ENCODE data around the gene PRR35.

The PRR35 gene

DNA sequence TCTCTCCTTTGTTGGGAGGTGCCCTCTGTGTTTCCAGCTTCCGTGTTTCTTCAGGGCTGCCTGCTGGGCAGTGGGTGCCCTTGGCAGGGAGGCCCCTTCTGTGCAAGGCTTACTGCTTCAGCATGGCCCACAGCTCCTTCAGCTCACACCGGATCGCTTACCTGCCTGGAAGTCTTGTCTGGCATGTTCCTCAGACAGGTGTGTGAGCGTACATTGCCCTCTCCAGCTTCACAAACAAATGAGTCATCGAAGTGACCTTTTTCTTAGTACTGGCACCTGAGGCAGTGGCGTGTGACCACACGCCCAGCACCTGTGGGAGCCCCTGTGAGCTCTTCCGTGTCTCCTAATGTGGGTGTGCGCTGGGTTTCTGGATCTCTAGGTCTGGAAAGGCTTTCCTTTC, 33.2 kb downstream of the PRR35 start:
- Histone ChIP-seq H3K27me3 (ENCODE audit: insufficient read depth, poor library complexity, severe bottlenecking) (no peaks in the 10 kb centered on the region), H3K4me3 (replicated peaks; ENCODE audit: insufficient read depth, low read length) (no peak overlapping the region), H3K27ac (replicated peaks) (peak overlapping the region; percentile 91)
- no peak for TF ChIP-seq REST (IDR thresholded peaks at IDR 0.05; ENCODE audit: insufficient replicate concordance, low read depth)
- TF ChIP-seq, protein P1, sequence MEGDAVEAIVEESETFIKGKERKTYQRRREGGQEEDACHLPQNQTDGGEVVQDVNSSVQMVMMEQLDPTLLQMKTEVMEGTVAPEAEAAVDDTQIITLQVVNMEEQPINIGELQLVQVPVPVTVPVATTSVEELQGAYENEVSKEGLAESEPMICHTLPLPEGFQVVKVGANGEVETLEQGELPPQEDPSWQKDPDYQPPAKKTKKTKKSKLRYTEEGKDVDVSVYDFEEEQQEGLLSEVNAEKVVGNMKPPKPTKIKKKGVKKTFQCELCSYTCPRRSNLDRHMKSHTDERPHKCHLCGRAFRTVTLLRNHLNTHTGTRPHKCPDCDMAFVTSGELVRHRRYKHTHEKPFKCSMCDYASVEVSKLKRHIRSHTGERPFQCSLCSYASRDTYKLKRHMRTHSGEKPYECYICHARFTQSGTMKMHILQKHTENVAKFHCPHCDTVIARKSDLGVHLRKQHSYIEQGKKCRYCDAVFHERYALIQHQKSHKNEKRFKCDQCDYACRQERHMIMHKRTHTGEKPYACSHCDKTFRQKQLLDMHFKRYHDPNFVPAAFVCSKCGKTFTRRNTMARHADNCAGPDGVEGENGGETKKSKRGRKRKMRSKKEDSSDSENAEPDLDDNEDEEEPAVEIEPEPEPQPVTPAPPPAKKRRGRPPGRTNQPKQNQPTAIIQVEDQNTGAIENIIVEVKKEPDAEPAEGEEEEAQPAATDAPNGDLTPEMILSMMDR (IDR thresholded peaks at IDR 0.05; ENCODE audit: insufficient read depth, low read length) = no peak
- no peak for TF ChIP-seq POLR2AphosphoS5 (IDR thresholded peaks at IDR 0.05; ENCODE audit: low read depth)
- no peak for TF ChIP-seq GABPA (IDR thresholded peaks at IDR 0.05; ENCODE audit: low read depth)
- no peak for TF ChIP-seq SPI1 (IDR thresholded peaks at IDR 0.05; ENCODE audit: borderline replicate concordance, low read depth)
- no peak for DNase-seq (ENCODE audit: low read depth in 1 of 2, low spot score in 1 of 2)

GRCh38 chr16:593807-594206, 33.6 kb downstream of the PRR35 start:
- Histone ChIP-seq H3K4me3 (replicated peaks; ENCODE audit: insufficient read depth, low read length) (no peak overlapping the region), H3K27ac (replicated peaks) (peak overlapping the region; percentile 91), H3K27me3 (ENCODE audit: insufficient read depth, poor library complexity, severe bottlenecking) (no peaks in the 10 kb centered on the region)
- DNase-seq (ENCODE audit: low read depth in 1 of 2, low spot score in 1 of 2) = no peak
- no peak for TF ChIP-seq POLR2AphosphoS5 (IDR thresholded peaks at IDR 0.05; ENCODE audit: low read depth)
- no peak for TF ChIP-seq SPI1 (IDR thresholded peaks at IDR 0.05; ENCODE audit: borderline replicate concordance, low read depth)
- no peak for TF ChIP-seq GABPA (IDR thresholded peaks at IDR 0.05; ENCODE audit: low read depth)
- TF ChIP-seq, protein P1 (IDR thresholded peaks at IDR 0.05; ENCODE audit: insufficient read depth, low read length) = no peak
- TF ChIP-seq REST (IDR thresholded peaks at IDR 0.05; ENCODE audit: insufficient replicate concordance, low read depth) = no peak

GRCh38 chr16:595094-595528, 34.9 kb downstream of the PRR35 start:
- no peak overlapping the region for H3K27ac ChIP-seq (replicated peaks)
- no peak for TF ChIP-seq POLR2AphosphoS5 (IDR thresholded peaks at IDR 0.05; ENCODE audit: low read depth)
- no peak for TF ChIP-seq REST (IDR thresholded peaks at IDR 0.05; ENCODE audit: insufficient replicate concordance, low read depth)
- TF ChIP-seq, protein P1 (IDR thresholded peaks at IDR 0.05; ENCODE audit: insufficient read depth, low read length) = no peak
- no peak for TF ChIP-seq SPI1 (IDR thresholded peaks at IDR 0.05; ENCODE audit: borderline replicate concordance, low read depth)
- no peak for TF ChIP-seq GABPA (IDR thresholded peaks at IDR 0.05; ENCODE audit: low read depth)
- H3K27me3 ChIP-seq (ENCODE audit: insufficient read depth, poor library complexity, severe bottlenecking) = no peaks in the 10 kb centered on the region
- no peak overlapping the region for H3K4me3 ChIP-seq (replicated peaks; ENCODE audit: insufficient read depth, low read length)
- DNase-seq (ENCODE audit: low read depth in 1 of 2, low spot score in 1 of 2) = no peak
